Measurements from ENCODE around the gene MORF4L2.

The MORF4L2 gene, protein sequence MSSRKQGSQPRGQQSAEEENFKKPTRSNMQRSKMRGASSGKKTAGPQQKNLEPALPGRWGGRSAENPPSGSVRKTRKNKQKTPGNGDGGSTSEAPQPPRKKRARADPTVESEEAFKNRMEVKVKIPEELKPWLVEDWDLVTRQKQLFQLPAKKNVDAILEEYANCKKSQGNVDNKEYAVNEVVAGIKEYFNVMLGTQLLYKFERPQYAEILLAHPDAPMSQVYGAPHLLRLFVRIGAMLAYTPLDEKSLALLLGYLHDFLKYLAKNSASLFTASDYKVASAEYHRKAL

DNA sequence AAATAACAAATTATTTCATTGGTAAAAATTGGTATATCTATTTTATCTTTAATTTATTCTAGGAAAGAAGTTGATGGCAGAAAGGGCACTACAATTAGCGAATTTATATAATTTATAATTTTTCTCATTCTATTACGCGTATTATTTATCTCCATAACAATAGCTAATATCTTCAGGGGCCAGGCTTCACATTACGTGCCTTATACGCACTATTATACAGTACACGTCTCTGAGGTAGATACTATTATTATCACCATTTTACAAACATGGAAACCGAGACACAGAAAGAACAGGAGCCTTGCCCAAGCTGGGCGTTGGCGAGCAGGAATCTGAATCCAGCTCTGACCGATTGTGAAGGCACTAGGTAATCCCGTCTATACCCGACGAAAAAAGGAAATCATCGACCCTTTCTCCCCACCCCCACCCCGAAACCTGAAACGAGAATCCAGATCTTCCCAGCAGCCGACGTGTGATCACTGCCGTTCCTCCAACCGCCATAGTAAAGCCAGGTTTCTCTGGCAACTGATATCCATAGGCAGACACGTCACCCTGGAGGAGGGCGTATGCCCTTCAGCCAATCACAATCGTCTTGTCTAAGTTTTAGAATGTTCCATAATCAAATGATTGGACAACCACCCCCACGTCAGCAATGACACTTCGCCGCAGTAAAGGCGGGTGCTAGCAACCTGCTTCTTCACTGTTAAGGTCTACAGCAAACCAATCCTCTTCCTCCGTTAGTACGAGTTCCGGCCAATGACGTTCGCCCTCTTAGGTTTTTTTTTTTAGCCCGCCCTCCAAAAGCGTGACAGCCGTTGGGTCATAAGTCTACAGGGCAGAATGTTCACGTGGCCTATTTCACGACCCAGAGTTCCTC is at the start of gene MORF4L2:
Gene MORF4L2 (minus strand): TSS at position 501 of the 874 bp plus-strand sequence. CDS start 9,672 bp downstream, outside the sequence.
- peak; percentile 99 for DNase-seq

DNA sequence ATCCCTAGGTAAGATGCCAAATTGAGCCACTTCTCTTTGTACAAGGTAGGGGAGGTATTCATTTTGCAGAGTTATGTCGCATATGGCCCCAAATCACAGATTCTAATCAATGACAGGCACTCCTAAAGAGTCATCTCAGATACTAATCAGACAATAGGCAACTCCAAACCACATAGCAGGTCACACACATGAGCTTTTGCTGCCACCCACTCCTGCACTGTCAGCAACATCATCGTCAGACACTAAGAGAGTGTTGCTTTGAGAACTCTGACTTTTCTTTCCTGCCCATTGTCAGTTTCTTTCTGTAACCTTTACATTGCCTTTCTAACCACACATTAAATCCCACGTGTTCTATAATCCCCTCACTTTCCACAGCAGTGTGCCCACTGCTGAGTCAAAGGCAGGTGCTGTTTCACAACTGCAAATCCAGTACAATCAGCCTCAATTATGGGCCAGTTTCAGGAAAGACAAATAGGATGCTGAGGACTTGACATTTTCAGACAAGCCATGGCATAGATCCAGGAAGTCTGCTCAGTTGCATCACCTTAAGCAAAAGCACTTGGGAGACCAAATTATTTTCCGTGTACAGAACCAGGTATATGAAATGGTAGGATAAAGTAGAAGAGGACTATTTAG is 47.7 kb upstream of the MORF4L2 start:
- DNase-seq = peak; percentile 64

DNA sequence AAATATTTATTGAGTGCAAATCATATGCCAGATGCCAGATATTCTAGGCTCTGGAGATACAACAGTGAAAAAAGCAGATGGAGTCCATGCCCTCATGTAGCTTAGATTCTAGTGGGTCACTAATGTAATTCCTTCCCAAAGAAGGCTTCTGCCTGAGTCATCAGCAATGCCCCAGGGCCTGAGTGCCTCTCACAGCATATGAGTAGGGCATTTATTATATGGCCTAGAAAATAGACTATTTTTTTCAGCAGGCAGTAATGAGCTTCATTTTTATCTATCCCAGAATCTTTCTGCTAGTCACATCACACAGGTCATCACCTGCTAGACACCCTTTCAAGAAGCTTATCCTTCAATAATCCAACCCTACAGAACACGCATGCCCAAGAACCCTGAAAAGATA is 46.5 kb upstream of the MORF4L2 start:
- no peak for DNase-seq

DNA sequence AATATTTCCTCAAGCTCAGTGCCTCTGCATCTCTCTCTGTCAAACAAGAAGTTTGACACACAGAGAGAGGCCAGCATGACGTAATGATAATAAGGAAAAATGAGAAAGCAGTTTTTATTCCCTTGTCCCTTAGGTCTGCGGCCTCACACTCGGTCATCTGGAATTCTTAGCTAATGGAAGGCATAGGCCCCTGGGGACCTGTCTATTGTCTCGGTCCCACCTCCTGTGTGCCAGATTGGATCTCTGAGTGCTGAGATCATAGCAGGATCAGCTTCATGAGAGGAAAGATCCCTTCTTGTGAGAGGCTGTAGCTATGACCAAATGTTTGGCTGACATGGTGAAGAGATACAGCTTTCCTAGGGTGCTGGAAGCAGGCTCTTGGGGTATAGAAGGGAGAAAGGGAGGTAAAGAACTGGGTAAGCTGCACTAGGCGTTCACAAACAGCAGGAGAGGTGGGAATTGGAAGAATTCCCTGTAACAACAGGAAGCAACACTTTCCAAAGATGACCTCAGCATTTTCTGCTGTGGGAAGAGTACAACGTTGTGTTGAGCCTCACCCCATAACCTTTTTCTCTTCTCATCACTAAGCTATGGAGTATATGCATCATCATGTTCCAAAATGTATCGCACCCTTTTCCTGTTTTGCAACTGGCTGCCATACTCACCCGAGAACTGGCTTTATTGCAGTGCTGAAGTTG is 44.4 kb upstream of the MORF4L2 start:
- DNase-seq = peak; percentile 10

DNA sequence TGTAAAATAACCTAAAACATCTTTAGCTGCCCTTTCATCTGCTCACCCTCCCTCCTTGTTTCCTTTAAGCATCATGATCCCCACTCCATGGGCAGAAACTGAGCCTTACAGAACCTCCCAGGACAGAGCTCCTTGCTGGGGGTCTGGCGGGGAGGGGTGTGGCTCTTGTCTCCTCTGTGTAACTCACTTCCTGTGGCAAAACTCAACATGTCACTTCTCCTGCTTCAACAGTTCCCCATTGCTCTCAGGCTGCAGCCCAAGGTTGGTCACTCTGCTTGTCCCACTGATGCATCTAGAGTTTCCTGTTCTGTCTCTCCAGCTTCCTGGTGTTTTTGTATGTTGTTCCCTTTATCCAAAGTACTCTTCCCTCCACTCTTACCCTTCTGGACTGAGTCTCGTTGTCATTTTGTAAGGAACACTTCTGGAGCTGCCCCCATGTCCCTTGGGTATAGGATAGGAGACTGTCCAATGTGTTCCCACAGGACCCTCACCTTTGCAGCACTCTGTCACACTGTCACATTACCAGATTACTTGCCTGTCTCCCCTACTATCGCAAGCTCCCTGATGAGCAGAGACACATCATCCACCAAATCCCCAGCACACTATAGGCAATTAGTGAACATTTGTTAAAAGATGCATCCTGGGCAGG is 43.8 kb upstream of the MORF4L2 start:
- DNase-seq = no peak

DNA sequence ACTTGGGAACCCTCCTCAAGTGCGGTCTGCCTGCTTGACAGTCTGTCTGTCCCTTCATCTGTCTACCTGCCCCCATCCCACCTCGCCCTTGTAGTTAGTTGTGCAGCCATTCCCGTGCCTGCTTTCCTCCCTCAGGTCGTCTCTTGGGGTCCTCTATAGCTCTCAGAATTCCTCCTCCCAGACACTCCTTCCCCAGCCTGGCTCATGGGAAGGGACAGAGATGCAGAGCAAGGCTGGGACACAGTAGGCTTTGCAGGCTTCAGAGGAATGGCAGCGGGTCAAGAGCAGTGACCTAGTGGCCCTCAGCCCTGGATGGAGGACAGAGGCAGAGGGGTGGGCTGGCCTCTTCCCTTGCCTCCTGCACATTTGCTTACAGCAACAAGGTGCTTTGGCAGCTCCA is 42.5 kb upstream of the MORF4L2 start:
- no peak for DNase-seq

DNA sequence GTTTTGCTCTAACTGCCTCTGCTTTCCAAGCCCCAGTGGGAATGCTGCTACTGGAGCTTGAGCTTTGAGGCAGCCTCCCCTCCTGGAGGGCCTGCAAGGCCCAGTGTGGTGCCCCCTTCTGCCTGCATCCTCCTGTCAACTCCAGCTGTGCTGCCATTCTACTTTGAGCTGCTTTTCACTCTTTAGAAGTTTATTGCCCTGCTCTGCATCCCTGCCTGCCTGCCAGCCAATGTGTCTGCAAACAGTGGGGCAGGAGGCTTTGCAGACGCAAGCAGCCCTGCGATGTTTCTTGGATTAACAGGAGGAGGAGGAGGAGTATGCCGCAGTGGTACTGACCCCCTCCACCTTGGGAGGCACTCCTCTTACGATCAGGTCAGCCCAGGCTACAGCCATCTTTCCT is 40.6 kb upstream of the MORF4L2 start:
- DNase-seq = no peak

DNA sequence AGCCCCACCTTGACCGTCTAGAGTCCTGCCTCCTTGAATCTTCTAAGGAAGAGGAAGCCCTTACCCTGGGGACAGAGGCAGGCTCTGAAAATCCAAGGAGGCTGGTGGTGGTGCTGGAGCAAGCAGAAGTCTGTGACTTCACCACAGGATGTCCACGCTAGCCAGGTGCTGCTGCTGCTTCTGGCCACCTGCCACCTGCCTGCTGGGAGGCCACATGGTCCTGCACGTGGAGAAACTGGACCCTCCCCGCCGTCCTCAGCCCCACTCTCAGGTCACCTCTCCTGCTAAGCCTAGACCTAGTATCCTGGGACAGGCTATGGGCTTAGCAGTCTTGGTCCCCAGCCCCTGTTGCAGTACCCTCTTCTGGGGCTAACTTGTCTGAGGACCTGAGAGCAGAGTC is 40.0 kb upstream of the MORF4L2 start:
- peak; percentile 30 for DNase-seq

DNA sequence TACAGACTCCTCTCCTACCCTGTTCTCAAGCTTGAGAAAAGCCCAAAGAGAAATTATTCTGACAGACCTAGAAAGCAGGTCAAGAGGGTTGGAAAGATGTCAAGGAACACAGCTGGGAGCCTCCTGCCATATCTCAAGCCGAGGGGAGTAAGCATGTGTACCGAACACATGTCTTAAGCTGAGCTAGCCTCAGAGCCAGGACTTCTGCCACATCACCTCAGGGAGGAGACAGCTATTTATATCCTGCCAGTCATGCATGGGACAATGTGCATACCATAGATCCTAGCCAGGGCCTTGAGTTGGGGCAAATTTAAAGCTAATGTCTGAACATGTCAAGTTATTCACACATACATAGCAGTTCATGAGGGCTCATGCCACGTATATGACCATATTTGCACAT is 36.0 kb upstream of the MORF4L2 start:
- DNase-seq = no peak

DNA sequence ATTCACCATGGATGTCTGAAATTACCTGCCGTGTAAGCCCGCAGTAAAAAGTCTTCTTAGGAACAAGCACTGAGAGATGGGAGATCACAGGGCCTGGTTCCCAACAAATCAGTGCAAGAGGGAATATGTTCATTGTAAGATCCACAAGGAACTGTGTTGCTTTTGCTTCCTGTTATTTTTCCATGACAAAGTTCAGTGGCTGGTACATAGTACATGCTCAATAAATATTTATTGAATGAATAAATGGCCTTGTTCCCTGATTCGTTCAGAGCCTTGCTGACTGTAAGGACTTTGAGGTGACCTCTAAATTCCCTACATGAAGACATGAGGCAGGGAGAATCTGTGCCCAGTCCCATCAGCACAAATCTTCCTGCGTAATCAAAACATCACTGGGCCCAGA is 31.6 kb upstream of the MORF4L2 start:
- DNase-seq = no peak

DNA sequence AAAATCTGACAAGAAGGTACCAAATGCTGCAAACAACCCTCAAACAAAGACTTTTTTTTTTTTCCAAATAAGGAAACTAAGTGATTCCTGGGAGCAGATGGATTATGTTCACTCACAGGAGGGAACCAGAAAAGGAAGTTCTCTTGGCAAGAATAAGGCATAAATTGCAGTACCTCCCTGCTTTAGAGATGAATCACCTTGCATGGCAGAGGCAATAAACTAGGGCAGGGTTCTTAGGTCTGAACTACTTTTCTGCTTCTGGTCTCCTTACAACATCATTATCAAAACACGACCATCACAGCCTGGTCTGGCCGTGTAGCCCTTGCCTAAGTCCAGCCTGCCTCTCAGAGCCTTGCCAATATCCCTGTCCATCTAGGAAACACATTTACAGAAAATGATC is 30.5 kb upstream of the MORF4L2 start:
- peak; percentile 23 for DNase-seq

DNA sequence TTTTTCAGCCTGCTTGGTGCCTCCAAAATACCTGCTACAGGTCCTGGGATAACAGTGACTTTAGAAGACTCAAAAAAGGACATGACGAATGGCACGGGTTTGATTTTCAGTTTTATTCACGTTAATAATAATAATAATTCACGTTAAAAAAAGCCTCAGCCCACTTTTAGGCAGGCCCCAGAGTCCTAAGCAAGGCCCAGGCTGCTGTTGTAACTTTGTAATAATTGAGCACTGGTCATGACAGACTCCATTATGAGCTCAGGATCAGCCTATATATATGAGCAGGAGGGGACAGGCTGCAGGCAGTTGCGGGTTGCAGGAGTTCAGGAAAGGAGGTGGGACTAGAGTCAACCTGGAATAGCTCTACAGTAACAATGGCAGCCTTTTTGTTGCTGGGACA is 24.1 kb upstream of the MORF4L2 start, which contains the start of gene TMEM31:
Gene TMEM31 (plus strand): TSS at position 301 of the 400 bp plus-strand sequence. CDS start 1,350 bp downstream, outside the sequence.
- DNase-seq = no peak

DNA sequence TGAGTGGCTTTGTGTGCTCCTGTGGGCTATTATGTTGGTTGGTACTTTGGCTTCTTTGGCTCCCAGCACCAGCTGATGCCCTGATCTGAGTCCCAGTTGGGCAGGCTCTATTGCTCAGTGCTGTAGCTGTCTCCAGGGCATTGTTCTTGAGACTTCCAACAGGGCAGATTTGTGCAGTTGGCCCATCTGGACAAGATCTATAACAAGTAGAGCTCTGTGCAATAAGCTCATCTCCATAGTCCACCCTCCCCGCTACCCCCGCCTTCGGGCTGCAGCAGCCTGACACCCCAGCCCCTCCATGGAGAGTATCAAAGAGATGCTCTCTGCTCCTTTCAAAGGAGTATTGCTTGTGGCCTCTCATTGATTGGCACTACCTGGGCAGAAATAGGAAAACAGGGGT is 18.4 kb upstream of the MORF4L2 start:
- DNase-seq = no peak

DNA sequence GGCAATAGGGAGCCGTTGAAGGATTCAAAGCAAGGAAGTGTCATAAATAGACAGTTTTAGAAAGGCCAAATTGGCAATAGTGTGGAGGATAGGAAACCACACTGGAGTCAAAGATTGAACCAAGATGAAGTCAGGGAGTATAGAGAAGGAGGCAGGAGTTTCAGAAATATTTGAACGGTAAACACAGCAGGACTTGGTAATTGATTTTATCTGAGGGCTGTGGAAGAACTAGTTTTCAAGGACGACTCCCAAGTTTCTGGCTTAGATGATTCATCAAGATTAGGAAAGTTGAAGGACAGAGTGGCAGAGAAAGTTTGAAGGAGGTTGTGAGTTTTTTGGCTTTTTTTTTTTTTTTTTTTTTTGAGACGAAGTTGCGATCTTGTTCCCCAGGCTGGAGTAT is 12.7 kb upstream of the MORF4L2 start:
- DNase-seq = no peak

DNA sequence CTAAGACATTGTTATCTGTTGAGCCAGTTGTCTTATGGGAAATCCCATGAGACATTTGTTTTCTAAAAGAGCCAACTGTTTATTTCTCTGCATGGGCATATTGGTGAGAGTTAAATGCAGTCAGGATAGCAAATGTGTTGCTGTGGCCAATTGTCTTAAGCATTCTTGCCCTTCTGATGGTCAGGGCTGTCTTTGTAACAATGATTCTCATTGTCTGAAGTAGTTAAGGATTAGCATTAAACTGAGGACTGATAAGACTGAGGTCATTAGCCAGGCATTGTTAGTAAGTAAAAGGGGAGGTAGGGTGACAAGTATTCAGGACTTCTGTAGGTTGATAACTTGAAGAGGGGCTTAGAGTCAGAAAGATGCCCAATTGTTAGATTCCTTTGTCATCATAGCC is 11.2 kb upstream of the MORF4L2 start:
- DNase-seq = no peak

DNA sequence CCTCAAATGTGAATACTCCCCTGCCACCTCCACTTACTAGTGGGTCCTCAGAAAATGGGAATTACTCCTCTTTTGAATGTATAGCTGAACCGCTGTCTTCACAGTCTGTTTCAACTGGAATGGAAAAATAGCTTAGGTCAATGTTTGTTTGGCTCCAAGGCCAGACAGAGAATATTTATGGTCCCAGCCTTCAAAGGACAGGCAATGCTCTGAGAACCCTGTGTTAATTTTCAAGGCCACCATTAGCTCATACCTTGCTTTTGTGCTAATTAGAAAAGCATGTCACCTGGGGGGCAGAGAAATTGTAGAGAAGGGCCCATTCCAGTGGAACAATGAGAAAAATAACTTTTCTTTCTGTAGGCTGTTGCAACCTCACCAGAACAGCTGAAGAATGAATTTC is 4.6 kb upstream of the MORF4L2 start:
- DNase-seq = no peak

DNA sequence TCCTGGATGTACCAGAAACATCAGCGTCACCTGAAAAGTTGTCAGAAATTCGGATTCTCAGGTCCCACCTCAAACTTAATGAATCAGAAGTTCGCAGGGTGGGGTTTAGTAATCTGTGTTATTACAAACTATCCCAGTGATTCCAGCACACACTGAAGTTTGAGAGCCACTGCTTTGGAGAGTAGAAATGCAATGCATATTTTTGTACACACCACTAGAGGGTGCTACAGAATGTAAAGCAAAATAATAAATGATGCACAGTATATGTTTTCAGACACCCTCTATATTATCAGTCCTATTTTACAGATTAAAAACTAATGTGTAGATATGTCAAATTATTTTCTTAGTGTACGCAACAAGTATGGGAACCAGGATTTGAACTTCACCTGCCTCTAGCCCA is 2.4 kb upstream of the MORF4L2 start:
- peak; percentile 26 for DNase-seq

DNA sequence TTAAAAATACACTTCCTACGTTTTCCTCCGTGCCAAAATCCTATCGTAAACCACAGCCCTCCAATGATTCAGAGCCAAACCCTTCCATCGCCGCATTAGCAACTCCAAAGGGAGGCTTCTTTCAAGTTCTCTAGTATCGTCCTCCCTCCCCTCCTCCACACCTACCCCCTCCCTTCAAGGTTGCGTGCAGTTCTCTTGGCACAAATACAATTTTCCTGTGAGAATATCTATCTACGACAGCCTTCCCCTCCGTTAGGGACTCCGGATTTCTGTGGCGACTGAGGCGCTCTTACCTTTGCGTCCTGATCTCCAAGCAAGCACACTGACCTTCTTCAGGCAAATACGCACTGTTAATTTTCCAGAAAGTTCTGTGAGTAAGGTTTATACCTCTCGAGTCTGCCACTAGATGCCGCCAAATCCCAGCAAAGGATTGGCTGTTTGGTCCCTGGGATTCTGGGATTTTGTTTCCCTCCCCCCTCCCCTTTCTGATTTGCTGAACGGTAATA is 1.2 kb upstream of the MORF4L2 start:
- peak; percentile 62 for DNase-seq

DNA sequence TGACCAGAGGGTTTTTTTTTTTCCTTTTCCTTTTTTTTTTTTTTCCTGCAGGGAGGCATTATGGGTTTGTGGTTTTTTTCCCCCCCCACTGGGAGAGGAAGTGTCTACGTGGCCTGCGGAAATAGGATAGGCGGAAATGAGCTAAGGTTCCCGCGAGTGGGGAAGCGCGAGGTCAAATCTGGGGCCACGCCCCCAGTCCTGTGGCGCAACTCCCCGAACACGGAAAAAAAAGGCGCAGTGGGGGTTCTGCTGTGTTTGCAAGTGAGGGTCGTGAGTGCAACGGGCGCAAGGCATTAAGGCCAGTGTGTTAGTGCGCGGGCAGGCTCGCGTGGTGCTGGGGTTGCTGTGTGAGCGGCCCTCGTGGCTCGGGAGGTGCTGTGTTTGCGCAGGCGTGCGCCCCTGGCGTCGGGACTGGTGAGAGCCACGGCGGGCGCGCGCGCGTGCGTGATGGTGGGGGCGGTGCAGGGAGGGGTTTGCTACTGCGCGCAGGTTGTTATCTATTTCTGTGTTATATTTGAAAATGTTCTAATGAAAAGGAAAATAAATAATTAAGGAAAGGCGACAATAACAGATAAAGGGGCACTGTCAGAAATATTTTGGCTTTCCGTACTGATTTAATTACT is 685 bp upstream of the MORF4L2 start:
- peak; percentile 64 for DNase-seq

DNA sequence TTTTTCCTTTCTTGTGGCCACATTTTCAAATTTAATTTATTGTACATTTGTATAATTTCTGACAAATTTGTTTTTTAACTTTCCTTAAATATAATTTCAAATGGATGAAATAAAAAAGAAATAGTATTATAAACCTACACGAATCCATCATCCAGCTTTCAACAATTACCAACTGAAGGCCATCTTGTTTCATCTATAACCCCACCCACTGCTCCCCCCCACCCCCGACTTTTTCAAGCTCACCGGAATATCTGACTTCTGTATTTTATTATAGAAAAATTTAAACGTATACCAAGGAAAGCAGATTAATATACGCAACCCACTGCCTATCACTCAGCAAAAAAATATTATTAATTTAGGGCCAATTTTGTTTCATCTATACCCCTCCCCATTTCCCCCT is 1.1 kb downstream of the MORF4L2 start:
- no peak for DNase-seq

DNA sequence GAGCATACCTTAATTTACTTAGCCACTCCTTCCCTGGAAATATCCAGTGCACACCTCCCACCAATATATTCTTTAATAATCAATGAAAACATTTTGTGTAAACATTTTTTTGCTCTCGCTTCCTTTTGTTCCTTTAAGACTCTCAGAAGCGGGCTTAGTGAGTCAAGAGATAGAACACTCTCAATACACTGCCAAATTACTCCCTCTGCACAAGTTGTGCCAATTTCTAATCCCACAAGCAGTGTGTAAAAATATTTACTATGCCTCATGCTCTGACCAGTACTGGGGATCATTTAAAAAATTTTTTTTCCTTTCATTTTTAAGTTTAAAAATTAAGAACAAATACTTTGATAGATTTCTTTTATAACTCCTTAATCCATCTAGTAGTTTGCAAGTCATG is 5.1 kb downstream of the MORF4L2 start:
- no peak for DNase-seq
